GM19238 (cell line): ENCODE results near the gene VWA1.
"Not testable (repeated sequence)": the region's sequence is repeated elsewhere in the genome, so short reads cannot be mapped to it uniquely, and the experiment has no call there.

ENCODE experiments used
- DNase-seq: peaks from one replicate; pipeline ENCODE4 v3.0.0; 2011; ENCODE audit warnings: low spot score; ENCODE audit not compliant: insufficient read length

VWA1 gene

GRCh38 chr1:1455366-1455884 is 19.9 kb downstream of the VWA1 start:
- DNase-seq: no peak

- not testable (repeated sequence) for DNase-seq
Observed at GRCh38 chr1:1455934-1456333, 20.4 kb downstream of the VWA1 start.

GRCh38 chr1:1456683-1457255 is 21.3 kb downstream of the VWA1 start:
- not testable (repeated sequence) for DNase-seq

GRCh38 chr1:1459156-1459555 is 23.7 kb downstream of the VWA1 start:
- DNase-seq: not testable (repeated sequence)

- DNase-seq: not testable (repeated sequence)
Observed at GRCh38 chr1:1459711-1460110, 24.2 kb downstream of the VWA1 start.

GRCh38 chr1:1460540-1461130 is 25.1 kb downstream of the VWA1 start:
- no peak for DNase-seq

- no peak for DNase-seq
Observed at GRCh38 chr1:1461721-1462317, 26.3 kb downstream of the VWA1 start.

- no peak for DNase-seq
Observed at GRCh38 chr1:1462318-1462966, 27.0 kb downstream of the VWA1 start.

GRCh38 chr1:1463312-1463711 is 27.8 kb downstream of the VWA1 start:
- DNase-seq: no peak

- DNase-seq: not testable (repeated sequence)
Observed at GRCh38 chr1:1468196-1468985, 32.9 kb downstream of the VWA1 start.

- no peak for DNase-seq
Observed at GRCh38 chr1:1470626-1471388, 35.3 kb downstream of the VWA1 start.

- DNase-seq: peak; percentile 97
Observed at GRCh38 chr1:1471389-1472052, 36.0 kb downstream of the VWA1 start, which contains the start of gene ATAD3B. Gene ATAD3B, plus strand, starts transcription at chr1:1471765. Its CDS starts 120 bp downstream, at chr1:1471885.

- not testable (repeated sequence) for DNase-seq
Observed at GRCh38 chr1:1472053-1472876, 36.8 kb downstream of the VWA1 start.

- DNase-seq: not testable (repeated sequence)
Observed at GRCh38 chr1:1476011-1476410, 40.5 kb downstream of the VWA1 start.

GRCh38 chr1:1477206-1477605 is 41.7 kb downstream of the VWA1 start:
- DNase-seq: no peak

- DNase-seq: no peak
Observed at GRCh38 chr1:1479547-1480487, 44.3 kb downstream of the VWA1 start.

GRCh38 chr1:1480488-1480867 is 45.0 kb downstream of the VWA1 start:
- not testable (repeated sequence) for DNase-seq

- DNase-seq: not testable (repeated sequence)
Observed at GRCh38 chr1:1481811-1482210, 46.3 kb downstream of the VWA1 start.
